Activated CD4-positive, alpha-beta T cell treated with anti-CD3 and anti-CD28 coated beads for 4 hours (primary cell): ENCODE measurements around the gene CBFA2T2.
"Not testable (repeated sequence)": the region's sequence is repeated elsewhere in the genome, so short reads cannot be mapped to it uniquely, and the experiment has no call there.

Source experiments
- DNase-seq, 2 donors: peaks; one replicate each; pipeline ENCODE4 v3.0.0-alpha.2; 2020

Gene CBFA2T2

DNA sequence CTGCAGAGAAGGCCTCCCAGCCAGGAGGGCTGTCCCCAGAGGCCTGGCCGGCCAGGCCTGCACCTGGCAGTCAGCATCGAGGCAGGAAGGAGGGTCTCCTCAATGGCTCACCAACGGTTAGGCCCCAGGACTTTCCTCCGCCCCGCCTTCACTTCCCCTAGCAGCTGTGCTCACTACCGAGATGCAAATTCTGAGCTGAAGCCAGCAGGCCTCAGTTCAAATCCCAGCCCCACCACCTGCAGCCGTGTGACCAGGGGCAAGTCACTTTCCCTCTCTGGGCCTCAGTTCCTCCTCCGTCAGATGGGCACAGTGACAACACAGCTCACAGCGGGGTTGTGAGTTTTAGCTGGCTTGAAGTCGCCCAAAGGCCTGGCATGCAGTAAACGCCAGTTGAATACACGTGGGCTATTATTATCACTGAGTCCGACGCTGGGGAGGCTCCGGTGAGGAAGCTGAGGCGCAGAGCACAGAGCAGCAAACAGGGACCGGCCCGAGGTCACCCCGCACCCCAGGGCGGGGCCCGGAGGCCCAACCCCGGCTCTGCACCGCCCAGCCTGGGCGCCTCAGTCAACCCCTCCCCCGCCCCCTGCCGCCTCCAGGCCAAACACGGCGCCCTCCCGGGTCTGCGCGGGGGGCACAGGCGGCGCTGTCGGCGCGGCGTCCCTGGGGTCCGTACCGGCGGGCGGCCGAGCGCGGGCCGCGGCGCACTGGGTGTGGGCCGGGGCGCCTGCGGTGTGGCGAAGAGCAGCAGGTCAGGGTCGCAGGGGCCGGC is 195.6 kb downstream of the CBFA2T2 start:
- DNase-seq = no peak

DNA sequence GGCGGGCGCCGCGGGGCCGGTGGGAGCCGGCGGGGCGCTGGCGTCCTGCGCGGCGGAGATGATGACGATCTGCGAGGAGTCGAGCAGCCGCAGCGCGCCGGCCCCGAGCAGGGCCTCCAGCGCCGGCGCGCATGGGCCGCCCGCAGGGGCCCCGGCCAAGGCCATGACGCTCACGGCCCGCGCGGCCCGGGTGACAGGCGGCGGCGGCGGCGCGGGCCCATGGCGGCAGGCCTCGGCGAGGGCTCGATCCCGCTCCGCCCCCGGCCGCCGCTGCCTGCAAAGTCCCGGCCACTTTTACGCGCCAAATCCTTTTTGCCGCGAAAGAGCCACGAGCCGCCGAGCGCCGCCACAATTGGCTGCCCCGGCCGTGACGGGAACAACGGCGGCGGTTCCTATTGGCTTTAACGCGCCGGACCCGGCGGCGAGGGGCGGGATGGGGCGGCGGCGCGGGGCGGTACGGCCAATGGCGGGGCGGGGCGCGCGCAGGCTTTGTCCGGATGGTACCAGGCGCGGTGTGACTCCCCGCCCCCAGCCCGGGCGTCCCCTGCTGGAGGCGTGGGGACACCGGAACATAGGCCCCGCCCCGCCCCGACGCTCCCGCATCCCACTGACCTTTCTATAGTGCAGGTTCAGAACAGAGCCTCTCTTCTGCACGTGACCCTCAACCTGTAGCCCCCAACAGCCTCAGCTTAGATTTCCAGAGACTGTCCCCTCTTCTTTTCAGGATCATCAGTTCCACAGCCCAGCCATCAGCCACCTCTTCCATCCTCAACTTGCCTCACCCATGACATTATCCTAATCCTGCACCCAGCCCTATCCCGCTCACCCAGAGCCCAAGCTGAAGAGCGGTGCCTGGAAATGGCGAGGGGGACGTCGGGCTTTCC is 196.4 kb downstream of the CBFA2T2 start, which contains the start of gene E2F1:
Gene E2F1 (minus strand): TSS at position 286 of the 884 bp plus-strand sequence. CDS start 121 bp downstream, at position 165.
- peak; percentile 92 for DNase-seq

DNA sequence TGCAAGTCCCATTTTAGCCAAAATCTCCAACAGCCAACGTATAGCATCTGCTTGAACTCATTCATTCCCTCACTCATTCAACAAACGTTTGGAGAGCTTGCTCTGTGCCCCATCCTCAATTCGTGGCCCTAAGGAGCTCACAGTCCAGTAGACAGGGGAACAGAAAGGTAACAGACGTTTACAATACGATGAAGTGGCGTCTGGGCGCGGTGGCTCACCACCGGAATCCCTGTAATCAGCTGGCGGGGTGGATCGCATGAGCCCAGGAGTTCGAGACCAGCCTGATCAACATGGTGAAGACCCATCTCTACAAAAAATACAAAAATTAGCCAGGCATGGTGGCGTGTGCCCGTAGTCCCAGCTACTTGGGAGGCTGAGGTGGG is 197.1 kb downstream of the CBFA2T2 start:
- DNase-seq = no peak

- DNase-seq = no peak
Observed at GRCh38 chr20:33687370-33687915, 197.5 kb downstream of the CBFA2T2 start.

- no peak for DNase-seq
Observed at GRCh38 chr20:33687993-33688937, 198.4 kb downstream of the CBFA2T2 start.

DNA sequence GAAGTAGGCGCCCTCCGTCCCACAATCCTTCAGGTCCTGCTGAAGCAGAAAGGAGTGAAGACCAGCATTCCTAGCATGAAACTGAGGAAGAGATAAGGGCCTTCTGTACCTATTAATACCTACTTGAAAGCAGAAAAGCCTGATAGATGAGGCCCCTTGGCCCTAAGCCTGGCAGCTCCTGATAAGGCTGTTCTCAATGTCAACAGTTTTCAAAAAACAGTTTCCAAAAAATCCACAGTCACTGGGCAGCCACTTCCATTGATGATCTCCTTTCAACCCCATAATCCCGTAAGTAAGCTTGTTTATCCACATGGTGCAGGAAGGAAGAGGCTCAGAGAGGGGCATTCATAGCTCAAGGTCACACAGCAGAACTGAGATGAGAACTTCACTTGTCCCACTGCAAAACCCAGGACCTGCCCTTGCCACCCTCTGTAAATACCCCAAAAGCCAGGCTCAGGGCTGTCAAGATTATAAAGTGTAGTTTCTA is 199.1 kb downstream of the CBFA2T2 start:
- DNase-seq = no peak

- no peak for DNase-seq
Observed at GRCh38 chr20:33689493-33689892, 199.6 kb downstream of the CBFA2T2 start.

- DNase-seq = peak; percentile 31 to 44
Observed at GRCh38 chr20:33689973-33690372, 200.1 kb downstream of the CBFA2T2 start.

DNA sequence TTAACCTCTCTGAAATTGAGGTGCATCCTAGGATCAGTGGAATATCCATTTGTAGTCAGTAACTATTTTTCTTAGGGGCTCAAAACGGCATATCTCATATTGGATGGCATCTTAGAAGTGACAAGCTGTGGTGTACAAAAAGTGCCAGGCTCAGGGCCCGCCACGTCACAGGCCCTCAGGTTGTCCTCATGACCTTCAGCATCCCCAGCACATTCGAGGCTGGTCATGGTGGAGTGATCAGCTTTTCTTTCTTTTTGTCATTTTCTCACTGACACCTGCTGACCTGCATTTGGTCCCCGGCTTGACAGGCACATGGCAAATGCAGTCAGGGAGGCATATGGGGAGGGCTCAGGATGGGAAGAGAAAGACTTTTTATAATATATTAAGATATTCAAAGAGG is 203.4 kb downstream of the CBFA2T2 start:
- DNase-seq = no peak

- no peak for DNase-seq
Observed at GRCh38 chr20:33693741-33694638, 204.1 kb downstream of the CBFA2T2 start.

GRCh38 chr20:33694639-33695012 is 204.7 kb downstream of the CBFA2T2 start:
- DNase-seq = no peak

- DNase-seq = no peak
Observed at GRCh38 chr20:33696448-33696847, 206.6 kb downstream of the CBFA2T2 start.

DNA sequence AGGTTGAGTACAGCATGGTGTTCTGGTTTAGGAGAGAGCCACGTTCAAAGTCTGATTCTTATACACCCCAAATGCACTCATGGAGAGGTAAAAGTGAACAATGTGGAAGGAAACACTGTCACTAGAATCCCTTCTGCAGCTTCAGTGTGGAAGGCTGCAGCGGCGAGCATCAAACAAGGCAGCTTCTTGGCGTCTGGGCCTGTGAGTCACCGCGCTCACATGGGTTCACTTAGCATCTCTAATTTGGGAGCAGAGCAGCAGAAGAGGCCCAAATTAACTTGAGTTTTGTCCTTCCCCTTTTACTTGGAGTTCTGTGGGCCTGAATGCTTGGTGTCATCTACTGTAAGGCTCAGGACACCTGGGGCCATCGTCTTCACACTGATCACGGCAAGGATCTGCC is 207.2 kb downstream of the CBFA2T2 start:
- no peak for DNase-seq

DNA sequence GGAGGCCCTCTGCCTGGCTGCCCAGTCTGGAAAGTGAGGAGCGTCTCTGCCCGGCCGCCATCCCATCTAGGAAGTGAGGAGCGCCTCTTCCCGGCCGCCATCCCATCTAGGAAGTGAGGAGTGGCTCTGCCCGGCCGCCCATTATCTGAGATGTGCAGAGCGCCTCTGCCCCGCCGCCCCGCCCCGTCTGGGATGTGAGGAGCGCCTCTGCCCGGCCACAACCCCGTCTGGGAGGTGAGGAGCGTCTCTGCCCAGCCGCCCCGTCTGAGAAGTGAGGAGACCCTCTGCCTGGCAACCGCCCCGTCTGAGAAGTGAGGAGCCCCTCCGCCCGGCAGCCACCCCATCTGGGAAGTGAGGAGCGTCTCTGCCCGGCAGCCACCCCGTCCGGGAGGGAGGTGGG is 209.1 kb downstream of the CBFA2T2 start:
- DNase-seq = not testable (repeated sequence)
